ENCODE data around the gene MAFG. TPM values are rescaled to one million over a fixed set of nuclear protein-coding genes. Genes with fewer than 3 reads are reported as not detected.

The MAFG gene
- total RNA-seq, 6 experiments from 2014 or later = 7.4 to 12.9 (median 9.2) TPM

DNA sequence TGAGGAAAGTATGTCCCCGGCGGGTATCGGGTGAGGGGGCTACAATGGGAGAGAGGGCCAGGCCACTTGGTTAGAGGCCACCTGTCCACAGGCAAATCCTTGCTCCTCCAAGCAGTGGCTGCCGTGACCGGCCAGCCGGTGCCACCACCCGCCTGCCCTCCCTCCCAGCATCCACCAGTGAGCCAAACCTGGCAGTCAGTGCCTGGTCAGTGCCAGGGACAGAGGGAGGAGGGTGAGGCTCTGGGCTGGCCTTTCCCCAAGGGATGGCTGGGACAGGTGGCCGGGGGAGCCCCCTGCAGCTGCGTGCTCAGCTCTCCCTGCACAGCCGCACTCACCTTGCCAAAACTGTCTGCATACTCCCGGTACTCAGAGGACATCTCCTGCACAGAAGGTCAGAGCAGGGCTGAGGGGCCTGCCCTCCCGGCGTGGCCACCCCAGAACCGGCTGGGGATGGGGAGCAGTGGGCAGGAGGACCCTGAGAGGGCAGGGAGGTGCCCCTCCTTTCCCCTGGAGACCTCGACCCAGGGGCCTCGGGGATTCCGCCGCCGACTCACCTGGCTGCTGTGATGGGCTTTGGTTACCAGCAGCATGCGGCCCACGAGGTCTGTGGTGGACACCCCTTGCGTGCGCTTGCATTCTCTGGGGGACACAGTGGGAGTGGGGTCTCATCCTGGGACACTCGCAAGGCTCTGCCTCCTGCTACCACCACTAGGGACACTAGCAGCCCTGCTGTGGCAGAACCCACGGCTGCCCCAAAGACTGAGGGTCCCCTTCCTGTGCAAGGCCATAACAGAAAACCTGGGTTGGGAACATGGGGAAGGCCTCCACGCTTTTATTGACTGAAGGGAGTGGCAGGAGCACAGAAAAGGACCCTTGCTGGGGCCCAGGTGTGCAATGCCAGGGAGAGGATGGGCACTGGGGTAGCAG is 20.1 kb downstream of the MAFG start:
- H3K9me3 ChIP-seq = no peaks in the 10 kb centered on the region
- peaks cover 0 to 61% (median 21%) of the 10 kb centered on the region in 4 donors for H3K36me3 ChIP-seq
- ATAC-seq (no peak), DNase-seq (peak in 1 of 3 donors; percentile 56)
- intact Hi-C loops (cut with DNase I) = no loop called here
- H3K4me3 ChIP-seq = no peak overlapping the region
- WGBS (ENCODE audit: insufficient coverage, low coverage, low lambda C conversion rate, missing lambda C conversion rate) = no CpG with 5 or more reads among the region's 26 CpGs
- TF ChIP-seq CTCF (IDR thresholded peaks at IDR 0.05) (no peak), POLR2A (IDR thresholded peaks at IDR 0.05) (no peak)
- no peak overlapping the region for H3K27ac ChIP-seq
- H3K27me3 ChIP-seq = no peaks in the 10 kb centered on the region
- peaks cover 0 to 39% (median 9%) of the 10 kb centered on the region in 4 donors for H3K4me1 ChIP-seq

- no peak for TF ChIP-seq CTCF (IDR thresholded peaks at IDR 0.05)
- TF ChIP-seq POLR2A (IDR thresholded peaks at IDR 0.05) = no peak
- H3K36me3 ChIP-seq = peaks cover 0 to 55% (median 21%) of the 10 kb centered on the region in 4 donors
- no peak overlapping the region for H3K27ac ChIP-seq
- WGBS (ENCODE audit: insufficient coverage, low coverage, low lambda C conversion rate, missing lambda C conversion rate) = no CpG with 5 or more reads among the region's 15 CpGs
- H3K9me3 ChIP-seq = no peaks in the 10 kb centered on the region
- no peak overlapping the region for H3K4me3 ChIP-seq
- ATAC-seq (no peak), DNase-seq (peak in 1 of 3 donors; percentile 47)
- no peaks in the 10 kb centered on the region for H3K27me3 ChIP-seq
- peaks cover 0 to 39% (median 8%) of the 10 kb centered on the region in 4 donors for H3K4me1 ChIP-seq
- intact Hi-C loops (cut with DNase I) = no loop called here
Measured at GRCh38 chr17:81906476-81907218, 20.9 kb downstream of the MAFG start.

DNA sequence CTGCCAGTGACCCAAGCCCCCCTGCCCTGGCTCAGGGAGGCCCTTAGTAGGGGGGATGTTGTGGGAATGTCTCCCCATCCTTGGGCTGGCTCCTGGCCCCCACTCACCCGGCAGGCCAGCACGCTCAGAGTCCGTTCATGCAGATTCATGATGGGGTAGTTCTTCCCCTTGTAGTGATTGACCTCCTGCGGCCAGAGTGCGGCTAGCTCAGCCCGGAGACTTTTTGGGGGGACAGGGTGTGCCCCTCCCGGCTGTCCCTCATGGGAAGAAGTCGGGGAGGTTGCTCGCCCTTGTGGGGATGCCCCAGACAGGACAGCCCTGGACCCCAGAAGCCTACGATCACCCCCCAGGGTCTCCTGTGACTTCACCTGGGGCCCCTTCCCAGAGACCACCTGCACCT is 21.5 kb downstream of the MAFG start:
- no peaks in the 10 kb centered on the region for H3K27me3 ChIP-seq
- TF ChIP-seq POLR2A (IDR thresholded peaks at IDR 0.05) (no peak), CTCF (IDR thresholded peaks at IDR 0.05) (no peak)
- ATAC-seq (no peak), DNase-seq (peak in 1 of 3 donors; percentile 50)
- intact Hi-C loops (cut with DNase I) = no loop called here
- H3K9me3 ChIP-seq = no peaks in the 10 kb centered on the region
- no peak overlapping the region for H3K4me3 ChIP-seq
- H3K27ac ChIP-seq = no peak overlapping the region
- no CpG with 5 or more reads among the region's 10 CpGs for WGBS (ENCODE audit: insufficient coverage, low coverage, low lambda C conversion rate, missing lambda C conversion rate)
- peaks cover 0 to 55% (median 21%) of the 10 kb centered on the region in 4 donors for H3K36me3 ChIP-seq
- peaks cover 0 to 44% (median 8%) of the 10 kb centered on the region in 4 donors for H3K4me1 ChIP-seq

DNA sequence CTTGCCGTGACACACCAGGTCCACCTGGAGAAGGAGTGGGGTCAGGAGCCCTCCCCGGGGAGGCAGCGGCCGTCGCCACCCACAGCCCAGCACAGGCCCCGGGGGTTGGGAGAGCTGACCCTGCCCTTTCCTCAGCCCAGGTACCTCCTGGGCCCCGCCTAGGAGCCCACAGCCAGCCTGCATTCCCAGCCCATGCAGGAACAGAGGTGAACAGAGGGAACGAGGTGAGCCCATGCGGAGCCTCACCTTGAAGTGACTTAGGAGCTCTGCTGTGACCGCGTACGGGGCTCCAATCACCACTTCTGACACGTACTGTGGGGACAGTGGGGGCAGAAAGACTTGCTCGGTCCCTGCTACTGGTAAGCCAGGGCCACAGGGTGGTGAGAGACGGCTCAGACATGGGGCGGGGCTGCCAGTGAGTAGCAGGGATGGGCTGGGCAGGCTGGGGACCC is 22.1 kb downstream of the MAFG start:
- 87% methylated on average over 3 of the region's 16 CpGs for WGBS (ENCODE audit: insufficient coverage, low coverage, low lambda C conversion rate, missing lambda C conversion rate)
- DNase-seq (peak in 1 of 3 donors; percentile 46), ATAC-seq (no peak)
- peaks cover 0 to 55% (median 21%) of the 10 kb centered on the region in 4 donors for H3K36me3 ChIP-seq
- no peak overlapping the region for H3K4me3 ChIP-seq
- no peaks in the 10 kb centered on the region for H3K27me3 ChIP-seq
- intact Hi-C loops (cut with DNase I) = no loop called here
- H3K9me3 ChIP-seq = no peaks in the 10 kb centered on the region
- no peak for TF ChIP-seq CTCF (IDR thresholded peaks at IDR 0.05)
- TF ChIP-seq POLR2A (IDR thresholded peaks at IDR 0.05) = no peak
- H3K27ac ChIP-seq = no peak overlapping the region
- H3K4me1 ChIP-seq = peaks cover 0 to 44% (median 8%) of the 10 kb centered on the region in 4 donors
